Iris pigment epithelial cell (primary cell): Measurements from ENCODE around the gene MAD1L1.

Experiments
- DNase-seq: peaks from one replicate; pipeline ENCODE4 v3.0.0-alpha.2; 2011; ENCODE audit warnings: low read depth

MAD1L1 gene

GRCh38 chr7:2029211-2029905, 203.4 kb downstream of the MAD1L1 start:
- DNase-seq = no peak

DNA sequence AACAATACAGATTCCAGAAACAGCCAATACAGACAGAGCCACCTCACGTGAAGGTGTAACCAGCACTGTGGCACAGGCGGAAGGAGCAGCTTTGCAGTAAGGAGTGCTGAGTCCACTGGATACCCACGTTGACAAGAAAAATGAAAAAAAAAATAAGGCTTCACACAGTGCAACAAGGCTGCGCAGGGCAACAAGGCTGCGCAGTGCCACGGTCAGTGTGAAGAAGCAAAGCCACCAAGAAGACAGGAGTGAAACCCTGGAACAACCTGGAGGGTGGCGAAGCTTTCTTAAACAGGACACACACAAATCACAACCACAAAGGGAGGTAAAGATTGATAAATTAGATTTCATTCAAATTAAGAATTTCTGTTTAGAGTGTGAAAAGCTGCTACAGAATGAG, 204.0 kb downstream of the MAD1L1 start:
- DNase-seq = no peak

GRCh38 chr7:2025188-2025587, 207.6 kb downstream of the MAD1L1 start:
- no peak for DNase-seq

DNA sequence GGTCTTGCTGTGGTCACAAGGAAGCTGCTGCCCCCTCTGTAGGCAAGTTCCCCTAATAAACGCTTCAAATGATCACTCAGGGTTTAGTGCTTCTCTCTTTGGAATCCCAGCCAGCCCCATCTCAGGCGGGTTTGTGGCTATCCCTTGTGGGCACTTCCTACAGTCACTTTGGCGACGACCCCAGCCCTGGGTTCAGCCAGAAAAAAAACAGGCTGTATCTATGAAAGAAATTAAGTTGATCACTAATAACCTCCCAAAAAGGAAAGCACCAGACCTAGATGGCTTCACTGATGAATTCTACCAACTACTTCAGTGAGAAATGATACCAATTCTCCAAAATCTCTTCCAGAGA, 208.2 kb downstream of the MAD1L1 start:
- DNase-seq = no peak

DNA sequence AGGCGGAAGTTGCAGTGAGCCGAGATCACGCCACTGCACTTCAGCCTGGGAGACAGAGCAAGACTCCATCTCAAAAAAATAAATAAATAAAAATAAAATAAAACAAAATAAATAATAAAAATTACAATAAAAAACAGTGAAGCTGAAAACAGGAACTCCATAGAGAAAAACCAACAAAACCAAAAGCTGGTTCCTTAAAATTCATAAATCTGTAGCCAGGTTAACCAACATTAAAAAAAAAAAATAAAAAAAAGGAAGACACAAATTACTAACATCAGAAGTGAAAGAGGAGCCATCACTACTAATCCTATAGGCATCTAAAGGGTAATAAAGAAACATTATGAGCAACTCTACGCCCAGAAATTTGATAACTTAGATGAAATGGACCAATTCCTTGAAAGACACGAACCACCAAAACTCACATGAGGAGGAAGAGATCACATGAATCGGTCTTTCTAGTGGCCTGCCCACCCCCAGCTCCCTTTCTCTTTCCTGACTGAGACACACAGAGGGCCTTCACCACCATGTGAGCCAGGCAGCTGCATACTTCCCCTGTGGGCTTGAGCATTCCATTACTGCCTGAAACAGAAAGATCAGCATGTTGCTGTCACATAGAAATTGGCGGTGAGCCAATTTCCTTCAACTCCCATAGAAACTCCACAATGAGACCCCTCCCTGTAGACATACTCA, 208.7 kb downstream of the MAD1L1 start:
- peak; percentile 31 for DNase-seq

DNA sequence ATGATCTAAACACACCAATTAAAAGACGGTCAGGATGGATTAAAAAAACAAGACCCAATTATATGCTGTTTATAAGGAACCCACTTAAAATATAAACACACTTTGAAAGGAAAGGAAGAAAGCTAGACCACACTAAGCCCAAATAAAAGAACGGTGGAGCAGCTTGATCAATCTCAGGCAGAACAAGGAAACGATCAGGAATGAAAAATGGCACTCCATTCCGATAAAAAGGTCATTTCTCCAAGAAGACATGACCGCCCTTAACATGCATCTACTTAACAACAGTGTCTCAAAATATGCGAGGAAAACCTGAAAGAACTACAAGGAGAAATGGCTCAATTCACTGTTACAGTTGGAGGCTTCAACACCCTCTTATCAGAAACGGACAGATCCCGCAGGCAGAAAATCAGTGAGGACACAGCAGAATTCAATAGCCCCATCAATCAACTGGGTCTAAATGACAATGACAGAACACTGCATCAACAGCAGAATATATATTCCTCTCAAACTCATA, 210.0 kb downstream of the MAD1L1 start:
- DNase-seq = no peak

DNA sequence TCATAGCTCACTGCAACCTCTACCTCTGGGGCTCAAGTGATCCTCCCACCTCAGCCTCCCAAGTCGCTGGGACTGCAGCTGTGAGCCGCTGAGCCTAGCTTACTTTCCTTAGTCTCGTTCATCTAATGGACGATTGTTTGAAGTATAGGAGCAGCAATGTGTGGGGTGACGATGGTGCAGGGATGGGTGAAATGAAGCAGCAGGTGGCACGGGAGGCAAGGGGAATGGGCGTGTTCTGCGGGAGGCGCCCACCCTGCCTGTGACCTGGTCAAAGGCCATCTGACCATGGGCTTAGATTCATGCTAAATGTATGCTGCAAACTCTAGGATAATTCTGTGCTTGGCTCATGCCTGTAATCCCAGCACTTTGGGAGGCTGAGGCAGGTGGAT, 210.7 kb downstream of the MAD1L1 start:
- no peak for DNase-seq

DNA sequence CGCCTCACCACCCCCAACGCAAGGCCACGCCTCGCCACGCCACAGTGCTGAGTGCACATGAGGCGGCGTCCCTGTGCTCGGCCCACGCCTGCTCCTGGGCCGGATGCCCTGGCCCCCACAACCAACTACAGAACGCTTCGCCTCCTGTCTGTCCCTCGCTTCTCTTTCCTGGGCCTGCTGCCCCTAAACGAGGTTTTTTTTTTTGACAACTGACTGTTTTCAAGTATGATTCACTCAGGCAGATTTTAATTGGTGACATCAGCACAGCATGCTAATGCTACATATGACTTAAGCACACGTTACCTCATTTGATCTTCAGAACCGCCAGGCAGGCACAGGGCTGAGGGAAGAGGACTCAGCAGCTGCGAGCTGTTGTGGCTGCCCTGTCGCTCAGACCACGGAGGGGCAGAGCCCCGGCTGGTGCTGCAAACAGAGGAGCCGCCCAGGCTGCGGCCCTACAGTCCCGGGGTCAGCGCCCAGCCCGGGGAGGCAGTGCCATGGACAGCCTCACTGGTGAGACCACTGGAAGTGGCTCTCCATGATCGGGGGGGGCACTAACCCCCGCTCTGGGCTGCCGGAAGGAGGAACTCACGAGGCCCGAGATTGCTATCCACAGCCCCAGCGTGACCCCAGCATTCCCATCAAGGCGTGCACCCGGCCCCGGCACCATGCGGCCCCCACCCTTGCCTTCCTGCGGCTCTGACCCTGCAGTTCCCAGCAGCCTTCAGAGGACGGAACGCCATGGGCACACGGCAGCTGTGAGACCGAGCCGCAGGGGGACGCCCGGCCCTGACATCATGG, 212.8 kb downstream of the MAD1L1 start:
- peak; percentile 93 for DNase-seq

DNA sequence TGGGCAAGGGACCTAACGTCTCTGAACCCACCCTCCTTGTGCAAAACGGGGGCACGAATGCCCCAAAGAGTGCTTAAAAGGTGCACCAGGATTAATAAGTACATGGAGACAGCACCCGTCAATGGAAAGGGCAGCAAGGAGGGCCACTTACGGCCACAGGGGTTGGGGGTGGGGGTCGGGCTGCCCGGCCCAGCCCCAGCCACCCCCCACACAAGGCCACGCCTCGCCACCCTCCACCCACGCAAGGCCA, 213.4 kb downstream of the MAD1L1 start:
- no peak for DNase-seq

DNA sequence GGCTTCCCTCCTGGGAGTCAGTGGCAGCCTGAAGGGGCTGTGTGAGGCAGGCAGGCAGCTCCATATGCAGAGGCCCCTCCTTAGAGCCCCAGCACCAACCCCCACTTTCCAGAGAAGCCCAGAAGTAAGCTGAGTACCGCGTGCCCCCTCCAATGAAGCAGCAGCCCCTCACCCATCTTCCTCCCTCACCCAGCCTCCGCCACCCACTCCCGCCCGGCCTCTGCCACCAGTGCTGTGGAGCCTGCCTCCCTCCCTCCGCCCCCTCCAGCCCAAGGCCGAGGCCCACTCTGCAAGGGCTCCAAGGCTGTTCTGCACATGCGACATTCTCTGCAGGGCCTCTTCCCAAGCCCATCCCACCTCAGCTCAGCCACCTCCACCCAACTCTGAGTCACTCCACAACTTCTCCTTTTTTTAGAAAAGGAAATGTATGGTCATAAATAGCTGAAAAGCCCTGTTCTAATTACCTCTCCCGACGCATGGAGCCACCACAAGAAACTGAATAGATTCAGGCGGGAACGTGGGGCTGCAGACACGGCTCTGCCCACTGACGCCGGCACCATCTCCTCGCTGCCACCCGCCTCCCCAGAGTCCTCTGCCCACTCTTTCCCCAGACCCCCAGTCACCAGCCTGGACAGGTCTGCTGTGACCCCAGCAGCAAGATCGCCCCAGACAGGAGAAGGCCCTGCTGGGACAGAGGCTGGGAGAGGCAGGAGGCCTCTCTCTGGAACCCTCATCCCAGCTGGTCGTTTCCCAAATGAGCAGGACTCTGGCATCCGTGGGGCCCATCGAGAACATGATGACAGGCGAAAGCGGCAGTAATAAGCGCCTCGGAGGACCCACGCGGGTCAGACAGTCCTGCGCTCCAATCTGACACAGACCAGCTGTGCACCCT, 213.9 kb downstream of the MAD1L1 start:
- DNase-seq = peak; percentile 65

DNA sequence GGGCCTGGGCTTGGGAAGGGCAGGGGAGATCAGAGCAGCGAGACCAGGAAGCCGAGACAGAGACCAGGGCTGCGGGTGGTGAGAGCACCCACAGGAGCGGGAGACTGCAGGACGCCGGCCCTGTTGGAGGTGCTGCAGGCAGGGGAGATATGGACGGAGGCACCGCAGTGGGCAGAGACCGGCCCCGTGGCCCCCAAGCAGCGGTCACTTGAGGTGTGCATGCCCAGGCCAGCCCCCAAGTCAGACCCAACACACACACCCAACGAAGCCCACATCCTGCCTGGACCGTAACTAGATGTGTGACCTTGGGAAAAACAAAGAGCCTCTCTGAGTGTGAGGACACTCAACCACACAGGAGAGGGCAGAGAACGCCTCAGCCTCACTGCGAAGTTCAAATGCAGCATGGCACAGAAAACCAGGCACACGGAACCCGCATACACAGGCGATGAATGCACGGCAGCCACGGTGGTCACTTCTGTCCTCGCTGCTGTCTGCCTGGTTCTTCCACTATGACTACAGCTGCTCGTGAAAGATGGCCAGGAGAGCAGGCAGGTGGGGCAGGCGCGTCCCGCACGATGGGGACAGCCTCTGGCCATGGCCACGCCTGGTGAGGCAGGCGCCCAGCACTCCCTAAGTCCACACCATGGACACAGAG, 214.7 kb downstream of the MAD1L1 start:
- DNase-seq = no peak

DNA sequence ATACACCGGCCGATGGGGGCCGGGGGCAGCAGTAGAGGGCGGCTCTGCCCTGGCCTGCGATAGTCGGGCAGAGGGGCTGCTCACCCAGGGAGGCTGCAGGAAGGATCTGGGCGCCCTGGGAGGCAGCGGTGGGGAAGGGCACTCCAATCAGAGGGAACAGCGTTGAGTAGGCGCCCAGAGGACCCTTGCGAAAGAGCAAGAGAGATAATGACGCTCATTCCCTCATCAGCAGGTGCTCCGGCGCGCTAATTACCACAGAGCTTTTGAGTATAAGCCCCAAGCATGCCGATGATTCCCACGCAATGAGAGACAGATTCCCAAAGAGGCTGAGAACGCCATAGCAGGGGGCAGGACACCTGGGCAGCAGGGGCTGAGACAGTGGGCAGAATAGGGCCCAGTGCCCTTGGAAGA, 215.3 kb downstream of the MAD1L1 start:
- DNase-seq = no peak

DNA sequence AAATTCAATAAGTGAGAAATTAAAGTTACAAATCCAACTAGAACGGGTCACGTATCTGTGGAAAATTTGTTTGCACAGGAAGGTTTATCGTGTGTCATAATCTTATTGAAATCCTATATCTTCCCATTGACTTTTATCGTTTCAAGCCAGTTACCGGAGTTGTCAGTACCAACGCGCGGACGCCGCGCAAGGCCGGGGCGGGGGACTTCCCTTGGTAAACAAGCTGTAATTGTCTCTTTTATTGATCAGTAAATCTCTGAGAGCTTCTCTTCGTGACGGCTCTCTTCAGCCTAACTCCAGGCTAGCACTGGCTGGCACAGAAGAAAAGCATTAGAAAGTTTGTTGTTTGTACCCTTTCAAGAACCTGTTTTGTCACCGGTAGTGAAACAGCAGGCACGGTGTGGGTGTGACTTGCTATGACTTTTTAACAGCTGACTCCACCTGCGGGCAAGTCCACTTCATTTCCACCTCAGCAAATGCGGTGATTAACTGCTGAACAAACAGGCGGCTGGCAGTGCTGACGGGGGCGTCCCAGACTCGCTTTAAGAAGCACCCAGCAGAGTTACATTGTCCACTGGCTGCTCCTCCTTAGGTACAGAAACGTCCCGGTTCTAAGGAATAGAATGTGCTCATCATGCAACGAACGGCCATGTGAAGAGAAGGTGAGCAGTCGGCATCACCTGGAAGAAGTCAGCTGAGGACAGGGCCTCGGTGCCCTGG, 215.8 kb downstream of the MAD1L1 start:
- DNase-seq = no peak

DNA sequence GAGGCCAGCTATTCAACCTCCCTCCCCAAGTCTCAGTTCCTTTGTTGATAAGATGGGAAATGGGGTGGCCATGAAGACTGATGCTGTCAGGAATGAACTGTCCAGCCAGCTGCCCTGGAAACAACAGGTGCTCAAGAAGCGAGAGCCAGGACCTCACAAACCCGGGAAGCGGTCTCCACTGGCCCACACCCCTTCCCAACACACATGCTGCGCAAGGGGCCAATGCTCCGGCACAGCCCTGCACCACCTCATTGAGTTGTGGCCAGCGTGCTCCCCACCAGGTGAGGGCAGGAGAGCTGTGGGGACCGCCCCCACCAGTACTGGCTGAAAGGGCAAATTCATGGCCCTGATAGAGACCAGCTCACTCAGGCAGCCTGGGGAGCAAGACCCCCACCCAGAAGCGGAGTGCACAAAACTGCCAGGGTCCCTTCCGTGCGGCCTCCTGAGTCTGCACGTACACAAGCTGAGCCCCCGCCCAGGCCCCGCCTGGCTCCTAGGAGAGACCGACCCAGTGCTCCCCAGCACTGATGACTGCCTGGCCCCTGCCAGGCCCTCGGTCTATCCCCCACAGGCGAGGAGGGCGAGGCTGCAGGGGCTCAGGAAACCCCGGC, 216.6 kb downstream of the MAD1L1 start:
- no peak for DNase-seq

DNA sequence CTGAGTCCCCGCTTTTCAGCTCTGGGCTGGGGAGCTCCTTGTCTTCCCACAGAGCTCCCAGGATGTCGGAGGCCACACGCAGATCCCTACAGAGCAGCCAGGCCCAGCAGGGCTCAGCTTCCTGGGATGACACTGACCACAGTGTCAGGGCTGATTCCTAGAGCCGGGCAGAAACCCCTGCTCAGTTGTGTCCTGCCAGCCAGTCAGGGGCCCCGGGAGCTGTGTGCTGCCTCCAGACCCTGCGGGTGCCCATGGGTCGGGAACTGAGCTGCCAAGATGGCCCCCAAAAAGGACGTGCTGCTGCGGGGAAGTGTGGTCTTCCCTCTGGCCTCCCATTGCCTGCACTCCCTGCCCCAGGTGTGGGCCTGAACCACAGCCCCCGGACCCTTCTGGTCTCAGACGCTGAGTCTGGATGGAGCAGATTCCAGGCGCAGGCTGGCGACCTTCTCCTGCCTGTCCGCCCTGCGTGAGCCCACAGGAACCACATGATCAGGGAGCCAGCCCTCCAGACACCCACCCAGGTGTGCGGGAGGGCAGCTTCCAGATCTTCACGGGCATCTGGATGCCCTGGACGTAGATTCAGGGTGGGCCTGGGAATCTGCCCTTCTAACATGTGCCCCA, 217.4 kb downstream of the MAD1L1 start:
- no peak for DNase-seq

- DNase-seq = no peak
These were observed 218.1 kb downstream of the MAD1L1 start for GRCh38 chr7:2014391-2015241.

DNA sequence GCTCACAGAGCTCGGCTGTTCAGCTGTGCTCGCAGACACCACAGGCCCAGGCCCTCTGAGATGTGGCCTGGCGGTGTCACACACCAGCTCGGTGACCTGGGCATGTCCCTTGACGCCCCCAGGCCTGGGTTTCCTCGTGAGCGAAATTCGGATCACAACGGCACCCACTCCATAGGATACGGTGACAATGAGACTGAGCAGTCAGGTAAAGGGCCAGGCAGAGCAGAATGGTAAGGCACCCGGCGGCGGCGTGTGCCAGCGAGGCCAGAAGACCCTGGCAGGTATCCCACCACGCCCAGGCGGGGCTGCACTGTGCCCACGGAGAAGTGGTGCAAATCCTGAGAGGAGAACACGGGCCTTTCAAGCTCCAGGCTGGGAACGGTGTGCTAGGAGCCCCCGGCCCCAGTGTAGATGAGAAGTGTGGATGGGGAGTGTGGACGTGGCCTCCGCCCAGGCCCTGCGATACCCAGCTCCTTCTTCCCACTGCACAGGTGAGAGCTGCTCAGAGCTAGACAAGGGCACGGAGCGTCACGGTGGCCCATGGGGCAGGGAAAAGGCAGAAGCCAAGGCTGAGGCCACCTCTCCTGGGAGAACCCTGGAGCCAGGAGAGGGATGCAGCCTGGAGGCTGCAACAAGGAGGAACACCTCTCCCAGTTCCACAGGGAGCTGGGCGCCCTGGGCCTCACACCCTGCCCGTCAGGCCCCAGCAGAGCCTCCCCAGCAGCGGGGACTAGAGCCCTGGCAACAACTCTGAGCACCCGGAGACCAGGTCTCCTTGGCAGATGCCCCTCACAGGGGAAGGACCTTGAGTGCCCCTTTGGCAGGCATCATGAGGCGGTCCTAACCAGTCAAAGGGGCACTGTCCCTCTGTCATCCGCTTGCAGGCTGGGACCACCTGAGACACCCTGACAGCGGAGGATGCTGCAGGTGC, 219.1 kb downstream of the MAD1L1 start:
- no peak for DNase-seq

DNA sequence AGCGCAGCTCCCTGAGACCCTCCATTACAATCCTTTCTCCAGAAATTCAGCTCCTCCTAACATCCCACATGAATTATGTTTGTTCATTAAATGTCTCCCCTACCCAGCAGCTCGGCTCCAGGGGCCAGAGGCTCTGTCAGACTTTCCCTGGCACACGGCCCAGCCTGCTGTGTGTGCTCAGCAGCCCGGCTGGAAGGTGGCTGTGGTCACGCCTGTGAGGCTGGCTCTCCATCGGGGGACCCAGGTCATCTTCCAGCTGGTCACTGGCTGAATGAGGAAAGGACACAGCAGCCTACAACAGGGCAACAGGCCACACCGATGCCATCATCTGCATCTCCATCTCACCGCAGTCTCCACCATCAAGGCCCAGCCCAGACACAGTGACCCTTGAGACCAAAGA, 219.8 kb downstream of the MAD1L1 start:
- DNase-seq = peak; percentile 54
